ENCODE results near the gene SFXN4.
"Not testable (repeated sequence)": the region's sequence is repeated elsewhere in the genome, so short reads cannot be mapped to it uniquely, and the experiment has no call there.

SFXN4 gene

GRCh38 chr10:119190954-119191785 lies 25.7 kb upstream of the SFXN4 start:
- in situ Hi-C loops (cut with HindIII; ENCODE audit: low sequenced_read_pairs): no loop called here

- in situ Hi-C loops (cut with HindIII; ENCODE audit: low sequenced_read_pairs): no loop called here
These were observed 24.8 kb upstream of the SFXN4 start for GRCh38 chr10:119190353-119190752.

- in situ Hi-C loops (cut with HindIII; ENCODE audit: low sequenced_read_pairs): no loop called here
These were observed 24.3 kb upstream of the SFXN4 start for GRCh38 chr10:119189811-119190282.

- in situ Hi-C loops (cut with HindIII; ENCODE audit: low sequenced_read_pairs): no loop called here
These were observed 18.3 kb upstream of the SFXN4 start for GRCh38 chr10:119183664-119184412.

GRCh38 chr10:119180850-119181400 lies 15.4 kb upstream of the SFXN4 start:
- in situ Hi-C loops (cut with HindIII; ENCODE audit: low sequenced_read_pairs): not testable (repeated sequence)

GRCh38 chr10:119178372-119179119 lies 13.0 kb upstream of the SFXN4 start, which contains the start of gene PRDX3:
Gene PRDX3 (minus strand): TSS chr10:119178812. CDS start chr10:119178790, 22 bp downstream.
- in situ Hi-C loops (cut with HindIII; ENCODE audit: low sequenced_read_pairs): no loop called here

GRCh38 chr10:119177708-119178371 lies 12.3 kb upstream of the SFXN4 start:
- in situ Hi-C loops (cut with HindIII; ENCODE audit: low sequenced_read_pairs): no loop called here

- in situ Hi-C loops (cut with HindIII; ENCODE audit: low sequenced_read_pairs): no loop called here
These were observed 10.7 kb upstream of the SFXN4 start for GRCh38 chr10:119176166-119176565.

- in situ Hi-C loops (cut with HindIII; ENCODE audit: low sequenced_read_pairs): no loop called here
These were observed 8.6 kb upstream of the SFXN4 start for GRCh38 chr10:119174109-119174508.

GRCh38 chr10:119167041-119167440 lies 1.5 kb upstream of the SFXN4 start:
- in situ Hi-C loops (cut with HindIII; ENCODE audit: low sequenced_read_pairs): no loop called here

- in situ Hi-C loops (cut with HindIII; ENCODE audit: low sequenced_read_pairs): no loop called here
These were observed 1.1 kb upstream of the SFXN4 start for GRCh38 chr10:119166564-119166963.

GRCh38 chr10:119166118-119166500 lies 595 bp upstream of the SFXN4 start:
- in situ Hi-C loops (cut with HindIII; ENCODE audit: low sequenced_read_pairs): no loop called here

GRCh38 chr10:119162452-119163092 lies 2.9 kb downstream of the SFXN4 start:
- in situ Hi-C loops (cut with HindIII; ENCODE audit: low sequenced_read_pairs): no loop called here

- in situ Hi-C loops (cut with HindIII; ENCODE audit: low sequenced_read_pairs): no loop called here
These were observed 3.6 kb downstream of the SFXN4 start for GRCh38 chr10:119161680-119162451.

GRCh38 chr10:119159332-119159731 lies 6.2 kb downstream of the SFXN4 start:
- in situ Hi-C loops (cut with HindIII; ENCODE audit: low sequenced_read_pairs): no loop called here

GRCh38 chr10:119153661-119154060 lies 11.9 kb downstream of the SFXN4 start:
- in situ Hi-C loops (cut with HindIII; ENCODE audit: low sequenced_read_pairs): no loop called here

- in situ Hi-C loops (cut with HindIII; ENCODE audit: low sequenced_read_pairs): no loop called here
These were observed 12.5 kb downstream of the SFXN4 start for GRCh38 chr10:119153041-119153440.

GRCh38 chr10:119151601-119152000 lies 13.9 kb downstream of the SFXN4 start:
- in situ Hi-C loops (cut with HindIII; ENCODE audit: low sequenced_read_pairs): not testable (repeated sequence)

GRCh38 chr10:119149729-119150128 lies 15.8 kb downstream of the SFXN4 start:
- in situ Hi-C loops (cut with HindIII; ENCODE audit: low sequenced_read_pairs): no loop called here

All from endothelial cell of hepatic sinusoid (primary cell).